HepG2 (cell line): ENCODE measurements around the gene MBD3L5. TPM values are rescaled to one million over a fixed set of nuclear protein-coding genes. Genes with fewer than 3 reads are reported as not detected.

Source experiments
- FOXJ3 ChIP-seq: sonication (generic); formaldehyde crosslinking; IDR thresholded peaks from 2 replicates; pipeline ENCODE4 v1.4.0; 2020; ENCODE audit warnings: missing genetic modification reagents, mild to moderate bottlenecking, borderline replicate concordance
- HOXA7 ChIP-seq: sonication (generic); formaldehyde crosslinking; IDR thresholded peaks from 2 replicates; pipeline ENCODE4 v1.8.1; 2022; ENCODE audit warnings: mild to moderate bottlenecking, missing genetic modification reagents, moderate library complexity
- KAT7 ChIP-seq: IDR thresholded peaks from 2 replicates; pipeline ENCODE4 v1.6.1; 2018; ENCODE audit warnings: borderline replicate concordance, missing compliant biosample characterization
- KLF12 ChIP-seq: sonication (generic); formaldehyde crosslinking; IDR thresholded peaks from 2 replicates; pipeline ENCODE4 v1.4.0; 2020; ENCODE audit warnings: missing genetic modification reagents, borderline replicate concordance
- PAF1 ChIP-seq: IDR thresholded peaks from 2 replicates; pipeline ENCODE4 v1.6.1; 2016; ENCODE audit warnings: missing genetic modification reagents, missing compliant biosample characterization
- SOX13 ChIP-seq, 3 experiments: fragments of 450-650 bp in 1 of 3; sonication (generic) in 1 of 3; formaldehyde crosslinking in 1 of 3; IDR thresholded peaks in 2 of 3; conservative IDR thresholded peaks in 1 of 3; 2 replicates each; pipeline versions ENCODE4 v1.5.0 to v1.6.1; 2016 to 2020; ENCODE audit warnings: antibody characterized with exemption in 1 of 3, mild to moderate bottlenecking in 1 of 3, missing compliant biosample characterization in 1 of 3, missing genetic modification reagents in 1 of 3, moderate library complexity in 1 of 3
- SRSF1 ChIP-seq: fragments of 200-400 bp; formaldehyde crosslinking; optimal IDR thresholded peaks from 2 replicates; pipeline ENCODE3; 2017; ENCODE audit warnings: mild to moderate bottlenecking, low read depth, low read length, moderate library complexity
- ZBTB42 ChIP-seq: sonication (generic); formaldehyde crosslinking; IDR thresholded peaks from 2 replicates; pipeline ENCODE4 v1.5.0; 2020; ENCODE audit warnings: mild to moderate bottlenecking, missing genetic modification reagents
- ZNF292 ChIP-seq: sonication (generic); formaldehyde crosslinking; IDR thresholded peaks from 2 replicates; pipeline ENCODE4 v1.8.1; 2022; ENCODE audit warnings: mild to moderate bottlenecking, low read depth, missing genetic modification reagents, borderline replicate concordance
- polyA plus RNA-seq, 8 experiments: library from polyadenylated mRNA; depleted of rRNA in 3 of 8; stranded (reverse) in 7 of 8; unstranded in 1 of 8; fragments of >200 nt; fragmentation: Illumina TruSeq in 4 of 8; extraction: Trizol in 4 of 8; gene quantifications; 2 replicates each; pipeline versions ENCODE4 v1.2.1 to v1.2.3, GENCODE V29; 2011 to 2016; ENCODE audit warnings: low read depth in 4 of 8, missing spikeins in 1 of 8, mixed read lengths in 1 of 8; ENCODE audit not compliant: insufficient read depth in 1 of 8
- total RNA-seq, 5 experiments: library from RNA; depleted of rRNA; stranded (reverse); fragments of >200 nt; fragmentation: Illumina TruSeq; extraction: Trizol; gene quantifications; 2 replicates each; pipeline ENCODE4 v1.2.3, GENCODE V29; 2016; ENCODE audit warnings: low read depth in 1 of 5
- TF ChIP-seq, protein P1 (sequence below): sonication (generic); formaldehyde crosslinking; IDR thresholded peaks from 2 replicates; pipeline ENCODE4 v1.4.0; 2020; ENCODE audit warnings: missing genetic modification reagents; ENCODE audit errors: not compliant biosample characterization
- TF ChIP-seq, protein P2 (sequence below): sonication (generic); formaldehyde crosslinking; IDR thresholded peaks from 2 replicates; pipeline ENCODE4 v1.8.0; 2022; ENCODE audit warnings: mild to moderate bottlenecking, missing genetic modification reagents; ENCODE audit not compliant: insufficient replicate concordance
- TF ChIP-seq, protein P3 (sequence below): sonication (generic); formaldehyde crosslinking; IDR thresholded peaks from 2 replicates; pipeline ENCODE4 v1.8.1; 2022; ENCODE audit warnings: low read depth, mild to moderate bottlenecking, missing genetic modification reagents
- TF ChIP-seq, protein P4 (sequence below): sonication (generic); formaldehyde crosslinking; IDR thresholded peaks from 2 replicates; pipeline ENCODE4 v1.4.0; 2020; ENCODE audit warnings: missing genetic modification reagents
- TF ChIP-seq, protein P5 (sequence below): IDR thresholded peaks from 2 replicates; pipeline ENCODE4 v1.6.1; 2016; ENCODE audit warnings: mild to moderate bottlenecking, missing biosample characterization, missing genetic modification reagents
- TF ChIP-seq, protein P6 (sequence below): sonication (generic); formaldehyde crosslinking; IDR thresholded peaks from 2 replicates; pipeline ENCODE4 v1.8.1; 2023; ENCODE audit warnings: missing genetic modification reagents, mild to moderate bottlenecking, borderline replicate concordance
- TF ChIP-seq, protein P7 (sequence below): sonication (generic); formaldehyde crosslinking; IDR thresholded peaks from 2 replicates; pipeline ENCODE4 v1.5.0; 2020; ENCODE audit warnings: missing genetic modification reagents

MBD3L5 gene
- total and polyA plus RNA-seq, 2 of the 13 experiments (the other 11 are each of a cell fraction or from before 2014, with no cell fraction given) = not detected

DNA sequence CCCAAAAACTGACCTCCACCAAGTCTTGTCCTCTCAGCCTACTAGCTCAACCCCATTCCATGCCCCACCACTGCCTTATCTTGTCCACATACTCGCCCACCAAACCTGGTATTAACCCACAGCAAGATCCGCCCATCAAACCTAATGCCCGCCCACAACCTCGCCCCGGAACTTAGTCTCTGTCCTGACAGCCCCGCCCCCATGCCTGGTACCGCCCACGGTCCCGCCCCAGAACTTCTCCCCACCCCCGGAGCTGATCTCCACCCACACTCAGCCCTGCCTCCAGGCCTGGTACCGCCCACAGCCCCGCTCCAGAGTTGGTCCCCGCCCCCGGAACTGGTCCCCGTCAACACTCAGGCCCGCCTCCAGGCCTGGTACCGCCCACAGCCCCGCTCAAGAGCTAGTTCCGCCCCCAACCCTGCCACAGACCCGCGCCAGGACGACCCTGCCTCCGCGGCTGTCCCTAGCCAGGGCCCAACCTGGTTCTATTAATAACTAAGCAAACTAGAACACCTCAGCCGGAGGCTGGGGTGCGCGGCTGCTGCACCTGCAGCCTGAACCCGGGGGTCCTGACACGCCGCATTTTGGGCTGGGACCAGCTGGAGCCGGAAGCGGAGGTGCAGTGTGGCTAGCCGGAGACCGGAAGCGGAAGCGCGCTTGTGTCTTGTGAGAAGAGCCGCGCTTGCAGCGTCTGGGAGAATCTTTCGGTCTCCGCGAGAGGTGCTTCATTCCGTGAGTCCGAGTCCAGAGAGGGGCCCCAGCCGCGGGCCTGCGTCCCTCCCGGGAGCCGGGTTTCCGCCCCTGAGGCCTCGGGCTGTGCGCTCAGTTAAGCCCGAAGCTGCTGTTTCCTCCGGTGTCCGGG lies 38.9 kb downstream of the MBD3L5 start, which contains the start of gene ZNF557 (continued):
- TF ChIP-seq, protein P1, sequence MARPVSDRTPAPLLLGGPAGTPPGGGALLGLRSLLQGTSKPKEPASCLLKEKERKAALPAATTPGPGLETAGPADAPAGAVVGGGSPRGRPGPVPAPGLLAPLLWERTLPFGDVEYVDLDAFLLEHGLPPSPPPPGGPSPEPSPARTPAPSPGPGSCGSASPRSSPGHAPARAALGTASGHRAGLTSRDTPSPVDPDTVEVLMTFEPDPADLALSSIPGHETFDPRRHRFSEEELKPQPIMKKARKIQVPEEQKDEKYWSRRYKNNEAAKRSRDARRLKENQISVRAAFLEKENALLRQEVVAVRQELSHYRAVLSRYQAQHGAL (CRISPR knock-in tag) = no peak
- TF ChIP-seq, protein P2, sequence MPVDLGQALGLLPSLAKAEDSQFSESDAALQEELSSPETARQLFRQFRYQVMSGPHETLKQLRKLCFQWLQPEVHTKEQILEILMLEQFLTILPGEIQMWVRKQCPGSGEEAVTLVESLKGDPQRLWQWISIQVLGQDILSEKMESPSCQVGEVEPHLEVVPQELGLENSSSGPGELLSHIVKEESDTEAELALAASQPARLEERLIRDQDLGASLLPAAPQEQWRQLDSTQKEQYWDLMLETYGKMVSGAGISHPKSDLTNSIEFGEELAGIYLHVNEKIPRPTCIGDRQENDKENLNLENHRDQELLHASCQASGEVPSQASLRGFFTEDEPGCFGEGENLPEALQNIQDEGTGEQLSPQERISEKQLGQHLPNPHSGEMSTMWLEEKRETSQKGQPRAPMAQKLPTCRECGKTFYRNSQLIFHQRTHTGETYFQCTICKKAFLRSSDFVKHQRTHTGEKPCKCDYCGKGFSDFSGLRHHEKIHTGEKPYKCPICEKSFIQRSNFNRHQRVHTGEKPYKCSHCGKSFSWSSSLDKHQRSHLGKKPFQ (CRISPR knock-in tag) = no peak
- 0 out of 2 replicates have a peak, but pooled peaks have one; percentile 66 for TF ChIP-seq KLF12
- TF ChIP-seq ZBTB42 (CRISPR knock-in tag) = no peak
- no peak for TF ChIP-seq ZNF292
- TF ChIP-seq SOX13 (IDR thresholded peaks at IDR 0.05) = no peak
- TF ChIP-seq SOX13 (CRISPR knock-in tag; conservative IDR thresholded peaks at IDR 0.05 in 1 of 2, IDR thresholded peaks at IDR 0.05 in 1 of 2) = no peak
- TF ChIP-seq, protein P3, sequence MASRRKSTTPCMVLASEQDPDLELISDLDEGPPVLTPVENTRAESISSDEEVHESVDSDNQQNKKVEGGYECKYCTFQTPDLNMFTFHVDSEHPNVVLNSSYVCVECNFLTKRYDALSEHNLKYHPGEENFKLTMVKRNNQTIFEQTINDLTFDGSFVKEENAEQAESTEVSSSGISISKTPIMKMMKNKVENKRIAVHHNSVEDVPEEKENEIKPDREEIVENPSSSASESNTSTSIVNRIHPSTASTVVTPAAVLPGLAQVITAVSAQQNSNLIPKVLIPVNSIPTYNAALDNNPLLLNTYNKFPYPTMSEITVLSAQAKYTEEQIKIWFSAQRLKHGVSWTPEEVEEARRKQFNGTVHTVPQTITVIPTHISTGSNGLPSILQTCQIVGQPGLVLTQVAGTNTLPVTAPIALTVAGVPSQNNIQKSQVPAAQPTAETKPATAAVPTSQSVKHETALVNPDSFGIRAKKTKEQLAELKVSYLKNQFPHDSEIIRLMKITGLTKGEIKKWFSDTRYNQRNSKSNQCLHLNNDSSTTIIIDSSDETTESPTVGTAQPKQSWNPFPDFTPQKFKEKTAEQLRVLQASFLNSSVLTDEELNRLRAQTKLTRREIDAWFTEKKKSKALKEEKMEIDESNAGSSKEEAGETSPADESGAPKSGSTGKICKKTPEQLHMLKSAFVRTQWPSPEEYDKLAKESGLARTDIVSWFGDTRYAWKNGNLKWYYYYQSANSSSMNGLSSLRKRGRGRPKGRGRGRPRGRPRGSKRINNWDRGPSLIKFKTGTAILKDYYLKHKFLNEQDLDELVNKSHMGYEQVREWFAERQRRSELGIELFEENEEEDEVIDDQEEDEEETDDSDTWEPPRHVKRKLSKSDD (CRISPR knock-in tag) = no peak
- peak; percentile 56 for TF ChIP-seq SRSF1
- TF ChIP-seq, protein P4, sequence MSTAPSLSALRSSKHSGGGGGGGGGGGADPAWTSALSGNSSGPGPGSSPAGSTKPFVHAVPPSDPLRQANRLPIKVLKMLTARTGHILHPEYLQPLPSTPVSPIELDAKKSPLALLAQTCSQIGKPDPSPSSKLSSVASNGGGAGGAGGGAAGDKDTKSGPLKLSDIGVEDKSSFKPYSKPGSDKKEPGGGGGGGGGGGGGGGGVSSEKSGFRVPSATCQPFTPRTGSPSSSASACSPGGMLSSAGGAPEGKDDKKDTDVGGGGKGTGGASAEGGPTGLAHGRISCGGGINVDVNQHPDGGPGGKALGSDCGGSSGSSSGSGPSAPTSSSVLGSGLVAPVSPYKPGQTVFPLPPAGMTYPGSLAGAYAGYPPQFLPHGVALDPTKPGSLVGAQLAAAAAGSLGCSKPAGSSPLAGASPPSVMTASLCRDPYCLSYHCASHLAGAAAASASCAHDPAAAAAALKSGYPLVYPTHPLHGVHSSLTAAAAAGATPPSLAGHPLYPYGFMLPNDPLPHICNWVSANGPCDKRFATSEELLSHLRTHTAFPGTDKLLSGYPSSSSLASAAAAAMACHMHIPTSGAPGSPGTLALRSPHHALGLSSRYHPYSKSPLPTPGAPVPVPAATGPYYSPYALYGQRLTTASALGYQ (CRISPR knock-in tag) = no peak
- TF ChIP-seq, protein P5, sequence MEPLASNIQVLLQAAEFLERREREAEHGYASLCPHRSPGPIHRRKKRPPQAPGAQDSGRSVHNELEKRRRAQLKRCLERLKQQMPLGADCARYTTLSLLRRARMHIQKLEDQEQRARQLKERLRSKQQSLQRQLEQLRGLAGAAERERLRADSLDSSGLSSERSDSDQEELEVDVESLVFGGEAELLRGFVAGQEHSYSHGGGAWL (CRISPR knock-in tag) = 0 out of 2 replicates have a peak, but pooled peaks have one; percentile 44
- no peak for TF ChIP-seq HOXA7 (CRISPR knock-in tag)
- peak; percentile 43; the same call in 1 of the 2 replicates for TF ChIP-seq FOXJ3
- no peak; the same call in 1 of the 2 replicates for TF ChIP-seq KAT7
- TF ChIP-seq, protein P6, sequence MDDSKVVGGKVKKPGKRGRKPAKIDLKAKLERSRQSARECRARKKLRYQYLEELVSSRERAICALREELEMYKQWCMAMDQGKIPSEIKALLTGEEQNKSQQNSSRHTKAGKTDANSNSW (CRISPR knock-in tag) = no peak
- TF ChIP-seq, protein P7, sequence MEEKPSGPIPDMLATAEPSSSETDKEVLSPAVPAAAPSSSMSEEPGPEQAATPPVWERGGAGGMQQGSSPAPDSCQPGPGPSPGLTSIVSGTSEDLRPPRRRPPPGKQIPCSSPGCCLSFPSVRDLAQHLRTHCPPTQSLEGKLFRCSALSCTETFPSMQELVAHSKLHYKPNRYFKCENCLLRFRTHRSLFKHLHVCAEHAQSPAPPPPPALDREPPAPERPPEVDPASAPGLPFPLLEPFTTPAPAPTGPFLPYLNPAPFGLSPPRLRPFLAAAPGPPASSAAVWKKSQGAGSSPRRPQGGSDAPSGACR (CRISPR knock-in tag) = no peak; the same call in 1 of the 2 replicates
- TF ChIP-seq PAF1 (CRISPR knock-in tag) = no peak
